ENCODE measurements around the gene FANCE. TPM values are rescaled to one million over a fixed set of nuclear protein-coding genes. Genes with fewer than 3 reads are reported as not detected.

Gene FANCE
- total RNA-seq, 1 experiment from 2014 or later, result 16.1 TPM

DNA sequence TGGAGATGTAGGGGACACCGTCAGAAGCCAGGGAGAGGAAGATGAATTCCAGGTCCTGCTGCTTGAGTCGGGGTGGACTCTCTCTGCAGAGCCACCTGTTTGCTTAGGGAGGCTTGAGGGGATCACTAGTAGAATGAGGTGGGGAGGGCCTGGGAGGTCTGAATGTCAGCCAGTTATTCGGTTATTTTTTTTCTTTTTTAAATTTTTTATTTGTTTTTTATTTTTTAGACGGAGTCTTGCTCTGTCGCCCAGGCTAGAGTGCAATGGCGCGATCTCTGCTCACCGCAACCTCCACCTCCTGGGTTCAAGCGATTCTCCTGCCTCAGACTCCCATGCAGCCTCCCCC lies 36.4 kb downstream of the FANCE start:
- Histone ChIP-seq H2AFZ (ENCODE audit: low read depth, low read length, poor library complexity, severe bottlenecking) (no peak overlapping the region), H3K4me2 (ENCODE audit: low read length) (peak overlapping the region; percentile 84), H3K9ac (ENCODE audit: low read length) (peak overlapping the region; percentile 41), H3K27me3 (ENCODE audit: insufficient read depth, low read length) (no peaks in the 10 kb centered on the region), H3K9me3 (ENCODE audit: control insufficient read depth in 1 of 2, insufficient read depth in 1 of 2, low read depth in 1 of 2, low read length in 2 of 2) (no peaks in the 10 kb centered on the region), H3K79me2 (ENCODE audit: insufficient read depth, low read length) (peaks cover 53% of the 10 kb centered on the region), H3K27ac (ENCODE audit: low read depth, low read length) (peak overlapping the region; percentile 97), H4K20me1 (ENCODE audit: insufficient read depth) (no peaks in the 10 kb centered on the region), H3K4me3 (replicated peaks in 1 of 2; ENCODE audit: low read depth in 1 of 2, low read length in 2 of 2) (peak overlapping the region in 1 of 2 experiments; percentile 19; a peak in 1 of 4 replicates), H3K9me2 (ENCODE audit: insufficient read depth) (no peaks in the 10 kb centered on the region), H3K4me1 (ENCODE audit: control insufficient read depth in 1 of 2, insufficient read depth in 2 of 2, low read length in 2 of 2) (peaks cover 70 to 94% of the 10 kb centered on the region in 2 experiments), H3K36me3 (ENCODE audit: control insufficient read depth in 1 of 2, insufficient read depth in 2 of 2, low read length in 2 of 2) (no peaks in the 10 kb centered on the region)
- no peak for ATAC-seq
- POLR2A ChIA-PET, result interaction anchor here (0.5 to 8.1 kb wide), 3 partner anchors 8 to 16 kb away, joined by 3 to 48 read pairs (median 3); partner anchors contain the start of gene TEAD3
- RAD21 ChIA-PET (ENCODE audit: low non-redundant PET in 1 of 2, low total read pairs in 2 of 2, uncharacterized antibody in 2 of 2, unreplicated experiment in 2 of 2), result no interaction called here
- DNase-seq (ENCODE audit: low read depth, low spot score), result no peak
- CTCF ChIA-PET, result no interaction called here
- TF ChIP-seq CEBPB (IDR thresholded peaks at IDR 0.05; ENCODE audit: low read depth) (no peak), EGR1 (IDR thresholded peaks at IDR 0.05; ENCODE audit: low read depth) (no peak), ELF1 (IDR thresholded peaks at IDR 0.05; ENCODE audit: borderline replicate concordance, low read depth) (no peak), ZFX (IDR thresholded peaks at IDR 0.05) (no peak), FOSL1 (IDR thresholded peaks at IDR 0.05; ENCODE audit: low read depth) (no peak), SP1 (IDR thresholded peaks at IDR 0.05; ENCODE audit: low read depth) (no peak), RAD21 (IDR thresholded peaks at IDR 0.05; ENCODE audit: low read depth) (no peak), CBX3 (IDR thresholded peaks at IDR 0.05; ENCODE audit: low read depth) (no peak), POLR2A (IDR thresholded peaks at IDR 0.05; ENCODE audit: borderline replicate concordance, extremely low read depth, insufficient read depth, insufficient read length) (no peak), EZH2 (IDR thresholded peaks at IDR 0.05) (no peak), YY1 (IDR thresholded peaks at IDR 0.05; ENCODE audit: extremely low read depth, insufficient replicate concordance, low read depth, low read length) (no peak), JUND (IDR thresholded peaks at IDR 0.05) (no peak), SRF (IDR thresholded peaks at IDR 0.05; ENCODE audit: low read depth) (no peak), TCF7L2 (IDR thresholded peaks at IDR 0.05; ENCODE audit: borderline replicate concordance, extremely low read depth, insufficient read depth, insufficient read length) (no peak), ZNF274 (IDR thresholded peaks at IDR 0.05; ENCODE audit: low read depth, low read length) (no peak)
- TF ChIP-seq, protein P1, sequence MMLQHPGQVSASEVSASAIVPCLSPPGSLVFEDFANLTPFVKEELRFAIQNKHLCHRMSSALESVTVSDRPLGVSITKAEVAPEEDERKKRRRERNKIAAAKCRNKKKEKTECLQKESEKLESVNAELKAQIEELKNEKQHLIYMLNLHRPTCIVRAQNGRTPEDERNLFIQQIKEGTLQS (IDR thresholded peaks at IDR 0.05), result no peak
- TF ChIP-seq, protein P2, sequence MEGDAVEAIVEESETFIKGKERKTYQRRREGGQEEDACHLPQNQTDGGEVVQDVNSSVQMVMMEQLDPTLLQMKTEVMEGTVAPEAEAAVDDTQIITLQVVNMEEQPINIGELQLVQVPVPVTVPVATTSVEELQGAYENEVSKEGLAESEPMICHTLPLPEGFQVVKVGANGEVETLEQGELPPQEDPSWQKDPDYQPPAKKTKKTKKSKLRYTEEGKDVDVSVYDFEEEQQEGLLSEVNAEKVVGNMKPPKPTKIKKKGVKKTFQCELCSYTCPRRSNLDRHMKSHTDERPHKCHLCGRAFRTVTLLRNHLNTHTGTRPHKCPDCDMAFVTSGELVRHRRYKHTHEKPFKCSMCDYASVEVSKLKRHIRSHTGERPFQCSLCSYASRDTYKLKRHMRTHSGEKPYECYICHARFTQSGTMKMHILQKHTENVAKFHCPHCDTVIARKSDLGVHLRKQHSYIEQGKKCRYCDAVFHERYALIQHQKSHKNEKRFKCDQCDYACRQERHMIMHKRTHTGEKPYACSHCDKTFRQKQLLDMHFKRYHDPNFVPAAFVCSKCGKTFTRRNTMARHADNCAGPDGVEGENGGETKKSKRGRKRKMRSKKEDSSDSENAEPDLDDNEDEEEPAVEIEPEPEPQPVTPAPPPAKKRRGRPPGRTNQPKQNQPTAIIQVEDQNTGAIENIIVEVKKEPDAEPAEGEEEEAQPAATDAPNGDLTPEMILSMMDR (IDR thresholded peaks at IDR 0.05 in 2 of 3, conservative IDR thresholded peaks at IDR 0.05 in 1 of 3; ENCODE audit: borderline replicate concordance in 1 of 3, insufficient read depth in 1 of 3, low read depth in 2 of 3, low read length in 2 of 3), result no peak
- TF ChIP-seq, protein P3, sequence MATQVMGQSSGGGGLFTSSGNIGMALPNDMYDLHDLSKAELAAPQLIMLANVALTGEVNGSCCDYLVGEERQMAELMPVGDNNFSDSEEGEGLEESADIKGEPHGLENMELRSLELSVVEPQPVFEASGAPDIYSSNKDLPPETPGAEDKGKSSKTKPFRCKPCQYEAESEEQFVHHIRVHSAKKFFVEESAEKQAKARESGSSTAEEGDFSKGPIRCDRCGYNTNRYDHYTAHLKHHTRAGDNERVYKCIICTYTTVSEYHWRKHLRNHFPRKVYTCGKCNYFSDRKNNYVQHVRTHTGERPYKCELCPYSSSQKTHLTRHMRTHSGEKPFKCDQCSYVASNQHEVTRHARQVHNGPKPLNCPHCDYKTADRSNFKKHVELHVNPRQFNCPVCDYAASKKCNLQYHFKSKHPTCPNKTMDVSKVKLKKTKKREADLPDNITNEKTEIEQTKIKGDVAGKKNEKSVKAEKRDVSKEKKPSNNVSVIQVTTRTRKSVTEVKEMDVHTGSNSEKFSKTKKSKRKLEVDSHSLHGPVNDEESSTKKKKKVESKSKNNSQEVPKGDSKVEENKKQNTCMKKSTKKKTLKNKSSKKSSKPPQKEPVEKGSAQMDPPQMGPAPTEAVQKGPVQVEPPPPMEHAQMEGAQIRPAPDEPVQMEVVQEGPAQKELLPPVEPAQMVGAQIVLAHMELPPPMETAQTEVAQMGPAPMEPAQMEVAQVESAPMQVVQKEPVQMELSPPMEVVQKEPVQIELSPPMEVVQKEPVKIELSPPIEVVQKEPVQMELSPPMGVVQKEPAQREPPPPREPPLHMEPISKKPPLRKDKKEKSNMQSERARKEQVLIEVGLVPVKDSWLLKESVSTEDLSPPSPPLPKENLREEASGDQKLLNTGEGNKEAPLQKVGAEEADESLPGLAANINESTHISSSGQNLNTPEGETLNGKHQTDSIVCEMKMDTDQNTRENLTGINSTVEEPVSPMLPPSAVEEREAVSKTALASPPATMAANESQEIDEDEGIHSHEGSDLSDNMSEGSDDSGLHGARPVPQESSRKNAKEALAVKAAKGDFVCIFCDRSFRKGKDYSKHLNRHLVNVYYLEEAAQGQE (IDR thresholded peaks at IDR 0.05; ENCODE audit: low read depth), result no peak
- TF ChIP-seq, protein P4, sequence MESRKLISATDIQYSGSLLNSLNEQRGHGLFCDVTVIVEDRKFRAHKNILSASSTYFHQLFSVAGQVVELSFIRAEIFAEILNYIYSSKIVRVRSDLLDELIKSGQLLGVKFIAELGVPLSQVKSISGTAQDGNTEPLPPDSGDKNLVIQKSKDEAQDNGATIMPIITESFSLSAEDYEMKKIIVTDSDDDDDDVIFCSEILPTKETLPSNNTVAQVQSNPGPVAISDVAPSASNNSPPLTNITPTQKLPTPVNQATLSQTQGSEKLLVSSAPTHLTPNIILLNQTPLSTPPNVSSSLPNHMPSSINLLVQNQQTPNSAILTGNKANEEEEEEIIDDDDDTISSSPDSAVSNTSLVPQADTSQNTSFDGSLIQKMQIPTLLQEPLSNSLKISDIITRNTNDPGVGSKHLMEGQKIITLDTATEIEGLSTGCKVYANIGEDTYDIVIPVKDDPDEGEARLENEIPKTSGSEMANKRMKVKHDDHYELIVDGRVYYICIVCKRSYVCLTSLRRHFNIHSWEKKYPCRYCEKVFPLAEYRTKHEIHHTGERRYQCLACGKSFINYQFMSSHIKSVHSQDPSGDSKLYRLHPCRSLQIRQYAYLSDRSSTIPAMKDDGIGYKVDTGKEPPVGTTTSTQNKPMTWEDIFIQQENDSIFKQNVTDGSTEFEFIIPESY (IDR thresholded peaks at IDR 0.05; ENCODE audit: extremely low read depth, insufficient replicate concordance, low read length), result no peak
- TF ChIP-seq, protein P5, sequence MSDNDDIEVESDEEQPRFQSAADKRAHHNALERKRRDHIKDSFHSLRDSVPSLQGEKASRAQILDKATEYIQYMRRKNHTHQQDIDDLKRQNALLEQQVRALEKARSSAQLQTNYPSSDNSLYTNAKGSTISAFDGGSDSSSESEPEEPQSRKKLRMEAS (IDR thresholded peaks at IDR 0.05), result no peak
- intact Hi-C loops (cut with micrococcal nuclease), result no loop called here
- no TSS peak for BruUV-seq (replicated peaks)

Measured in HCT116 (cell line).